Lower leg skin (tissue), 4 donors: Measurements from ENCODE around the gene NT5E. TPM values are rescaled to one million over a fixed set of nuclear protein-coding genes. Genes with fewer than 3 reads are reported as not detected.

Source experiments
- DNase-seq, 2 donors: peaks; one replicate each; pipeline ENCODE4 v3.0.0-alpha.2; 2019; ENCODE audit warnings: low spot score in 2 of 2
- H3K4me3 ChIP-seq: fragments of 200-600 bp; sonication (generic); 2 replicates; pipeline ENCODE4 v1.5.1; 2017; ENCODE audit warnings: mild to moderate bottlenecking, low read depth; ENCODE audit not compliant: poor library complexity, severe bottlenecking
- POLR2A ChIP-seq, 2 donors: fragments of 450-650 bp; IDR thresholded peaks; one replicate each; pipeline ENCODE4 v1.6.1; 2016 to 2017; ENCODE audit warnings: antibody characterized with exemption in 2 of 2, mild to moderate bottlenecking in 1 of 2, moderate library complexity in 1 of 2
- WGBS, 2 donors: methylation state at CpG; one replicate each; pipeline ENCODE4 v1.1.5; 2018; 5-methylcytosine and 5-hydroxymethylcytosine counted together
- intact Hi-C: fragments of 100-400 bp; cut with DNase I; formaldehyde crosslinking; loops from one replicate; pipeline ENCODE4 v1.15.0; 2023; ENCODE audit warnings: low total_unique reads
- total RNA-seq, 4 donors: library from RNA; depleted of rRNA; stranded (reverse); fragments of >200 nt; gene quantifications; one replicate each; pipeline ENCODE4 v1.1.0, GENCODE V29; 2016
- TF ChIP-seq, protein P1 (sequence below), 3 donors: fragments of 450-650 bp; IDR thresholded peaks; one replicate each; pipeline ENCODE4 v1.5.1; 2016; ENCODE audit warnings: antibody characterized with exemption in 3 of 3, mild to moderate bottlenecking in 3 of 3, moderate library complexity in 2 of 3

The NT5E gene
- total RNA-seq, 4 donors from 2014 or later: 6.3 to 12.8 (median 9.2) TPM

DNA sequence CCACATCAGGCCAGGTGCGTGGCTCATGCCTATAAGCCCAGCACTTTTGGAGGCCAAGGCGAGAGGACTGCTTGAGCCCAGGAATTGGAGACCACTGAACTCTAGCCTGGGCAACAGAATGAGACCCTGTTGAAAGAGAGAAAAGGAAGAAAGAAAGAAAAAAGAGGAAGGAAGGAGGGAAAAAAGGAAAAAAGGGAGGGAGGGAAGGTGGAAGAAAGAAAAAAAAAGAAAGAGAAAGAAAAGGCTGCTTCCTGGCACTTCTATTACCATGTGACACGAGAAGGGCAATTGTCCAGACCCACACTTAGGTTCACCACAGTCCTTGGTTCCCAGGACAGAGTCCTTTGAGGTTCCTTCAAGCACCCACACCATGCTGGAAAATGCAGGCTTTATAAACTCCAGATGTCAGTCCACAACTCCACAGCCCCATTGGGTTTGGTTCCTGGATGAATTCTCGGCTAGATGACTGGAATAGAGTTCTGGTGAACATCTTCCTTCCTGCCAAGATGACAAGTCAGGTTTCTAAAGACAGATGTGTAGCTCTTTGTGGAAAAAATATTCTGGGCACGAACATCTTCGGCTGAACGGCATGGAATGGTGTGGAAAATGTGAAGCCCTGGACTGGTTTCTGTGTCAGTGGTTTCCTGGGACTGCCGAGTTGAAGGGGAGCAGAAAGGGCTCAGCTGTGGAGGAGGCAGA lies 32.5 kb downstream of the NT5E start:
- TF ChIP-seq, protein P1, sequence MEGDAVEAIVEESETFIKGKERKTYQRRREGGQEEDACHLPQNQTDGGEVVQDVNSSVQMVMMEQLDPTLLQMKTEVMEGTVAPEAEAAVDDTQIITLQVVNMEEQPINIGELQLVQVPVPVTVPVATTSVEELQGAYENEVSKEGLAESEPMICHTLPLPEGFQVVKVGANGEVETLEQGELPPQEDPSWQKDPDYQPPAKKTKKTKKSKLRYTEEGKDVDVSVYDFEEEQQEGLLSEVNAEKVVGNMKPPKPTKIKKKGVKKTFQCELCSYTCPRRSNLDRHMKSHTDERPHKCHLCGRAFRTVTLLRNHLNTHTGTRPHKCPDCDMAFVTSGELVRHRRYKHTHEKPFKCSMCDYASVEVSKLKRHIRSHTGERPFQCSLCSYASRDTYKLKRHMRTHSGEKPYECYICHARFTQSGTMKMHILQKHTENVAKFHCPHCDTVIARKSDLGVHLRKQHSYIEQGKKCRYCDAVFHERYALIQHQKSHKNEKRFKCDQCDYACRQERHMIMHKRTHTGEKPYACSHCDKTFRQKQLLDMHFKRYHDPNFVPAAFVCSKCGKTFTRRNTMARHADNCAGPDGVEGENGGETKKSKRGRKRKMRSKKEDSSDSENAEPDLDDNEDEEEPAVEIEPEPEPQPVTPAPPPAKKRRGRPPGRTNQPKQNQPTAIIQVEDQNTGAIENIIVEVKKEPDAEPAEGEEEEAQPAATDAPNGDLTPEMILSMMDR (IDR thresholded peaks at IDR 0.05): no peak
- no peak for TF ChIP-seq POLR2A (IDR thresholded peaks at IDR 0.05)
- intact Hi-C loops: loop anchor here (5.0 kb wide), 1 partner anchor 125 kb away; no protein-coding TSS in a partner anchor
- H3K4me3 ChIP-seq: no peak overlapping the region
- WGBS, 2 donors: 68 to 69% methylated on average over 8 of the region's 8 CpGs
- DNase-seq: no peak

DNA sequence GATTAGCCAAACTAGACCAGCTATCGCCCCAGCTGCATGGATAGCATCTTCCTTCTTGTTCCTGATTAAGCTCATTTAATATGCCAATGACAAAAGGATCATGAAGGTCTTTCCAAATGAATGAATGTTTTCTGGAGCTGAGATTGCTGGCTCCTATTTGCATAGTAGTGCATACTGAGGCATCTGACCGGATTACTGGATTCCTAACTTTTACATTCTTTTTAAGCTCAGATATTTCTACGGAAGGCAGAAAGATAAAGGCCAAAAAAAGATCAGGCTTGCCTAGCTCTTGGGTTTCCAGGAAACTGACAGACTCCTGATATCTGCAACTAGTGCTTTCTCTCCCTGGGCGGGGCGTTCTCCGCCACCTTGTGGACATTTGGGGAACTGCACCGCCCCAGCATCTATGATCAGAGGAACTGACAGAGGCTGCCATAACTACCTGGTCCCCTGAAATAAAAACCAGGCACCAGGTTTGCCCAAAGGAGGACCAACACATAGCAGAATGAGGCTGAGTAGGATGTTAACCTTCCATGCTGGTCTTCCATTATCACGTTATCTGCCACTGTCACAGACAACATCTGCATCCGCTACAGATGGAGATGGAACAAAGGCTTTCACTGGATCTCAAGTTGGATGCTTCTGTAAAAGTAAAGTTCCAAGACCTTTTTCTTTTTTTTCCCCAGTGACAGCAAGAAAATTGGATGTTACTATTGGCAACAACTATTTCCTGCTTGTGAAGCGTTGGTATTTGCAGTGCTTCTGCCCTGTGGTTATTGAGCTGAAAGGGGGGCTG lies 33.2 kb downstream of the NT5E start:
- TF ChIP-seq, protein P1 (IDR thresholded peaks at IDR 0.05): peak in 1 of 3 donors; percentile 96
- no peak for TF ChIP-seq POLR2A (IDR thresholded peaks at IDR 0.05)
- intact Hi-C loops: loop anchor here (5.0 kb wide), 1 partner anchor 126 kb away; no protein-coding TSS in a partner anchor
- DNase-seq: peak; percentile 78 to 97
- H3K4me3 ChIP-seq: no peak overlapping the region
- WGBS, 2 donors: 21 to 26% methylated on average over 10 of the region's 10 CpGs

DNA sequence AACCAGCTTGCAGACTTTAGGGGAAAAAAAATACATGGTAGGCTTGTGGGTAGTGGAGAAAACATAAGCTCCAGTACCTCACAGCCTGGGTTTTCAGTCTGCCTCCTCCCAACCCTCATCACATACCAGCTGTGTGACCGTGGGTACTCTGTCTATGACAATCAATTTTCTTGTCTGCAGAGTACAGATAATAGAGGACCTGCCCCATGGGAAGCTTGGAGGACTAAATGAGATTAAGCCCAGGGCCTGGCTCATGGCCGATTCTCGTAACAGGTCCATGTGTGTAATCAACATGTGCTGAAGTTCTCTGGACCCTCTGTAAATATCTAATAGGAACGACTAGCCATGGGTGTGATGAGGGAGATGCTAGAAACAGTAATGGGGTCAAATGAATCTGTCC lies 34.0 kb downstream of the NT5E start:
- DNase-seq: no peak
- no peak for TF ChIP-seq POLR2A (IDR thresholded peaks at IDR 0.05)
- TF ChIP-seq, protein P1 (IDR thresholded peaks at IDR 0.05): no peak
- intact Hi-C loops: loop anchor here (5.0 kb wide), 1 partner anchor 127 kb away; no protein-coding TSS in a partner anchor
- H3K4me3 ChIP-seq: no peak overlapping the region
- whole genome bisulfite sequencing, 2 donors: 65 to 74% methylated on average over 4 of the region's 4 CpGs

DNA sequence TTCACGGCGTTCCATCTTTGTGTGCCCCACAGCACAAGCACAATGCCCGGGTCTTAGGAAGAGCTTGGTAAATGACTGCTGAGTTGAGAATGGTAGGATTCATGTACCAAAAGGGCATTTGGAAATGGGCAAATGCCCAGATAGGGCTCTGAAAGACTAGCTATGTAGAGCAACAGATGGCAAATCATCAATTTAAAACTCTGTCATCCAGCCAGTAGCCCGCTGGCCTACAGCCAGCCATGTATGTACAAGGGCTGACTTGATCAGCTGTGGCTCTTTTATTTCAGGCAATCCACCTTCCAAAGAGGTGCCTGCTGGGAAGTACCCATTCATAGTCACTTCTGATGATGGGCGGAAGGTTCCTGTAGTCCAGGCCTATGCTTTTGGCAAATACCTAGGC lies 35.1 kb downstream of the NT5E start:
- intact Hi-C loops: loop anchor here (5.0 kb wide), 1 partner anchor 128 kb away; no protein-coding TSS in a partner anchor
- no peak for DNase-seq
- 87 to 88% methylated on average over 5 of the region's 5 CpGs for WGBS, 2 donors
- TF ChIP-seq POLR2A (IDR thresholded peaks at IDR 0.05): no peak
- TF ChIP-seq, protein P1 (IDR thresholded peaks at IDR 0.05): no peak
- H3K4me3 ChIP-seq: no peak overlapping the region

DNA sequence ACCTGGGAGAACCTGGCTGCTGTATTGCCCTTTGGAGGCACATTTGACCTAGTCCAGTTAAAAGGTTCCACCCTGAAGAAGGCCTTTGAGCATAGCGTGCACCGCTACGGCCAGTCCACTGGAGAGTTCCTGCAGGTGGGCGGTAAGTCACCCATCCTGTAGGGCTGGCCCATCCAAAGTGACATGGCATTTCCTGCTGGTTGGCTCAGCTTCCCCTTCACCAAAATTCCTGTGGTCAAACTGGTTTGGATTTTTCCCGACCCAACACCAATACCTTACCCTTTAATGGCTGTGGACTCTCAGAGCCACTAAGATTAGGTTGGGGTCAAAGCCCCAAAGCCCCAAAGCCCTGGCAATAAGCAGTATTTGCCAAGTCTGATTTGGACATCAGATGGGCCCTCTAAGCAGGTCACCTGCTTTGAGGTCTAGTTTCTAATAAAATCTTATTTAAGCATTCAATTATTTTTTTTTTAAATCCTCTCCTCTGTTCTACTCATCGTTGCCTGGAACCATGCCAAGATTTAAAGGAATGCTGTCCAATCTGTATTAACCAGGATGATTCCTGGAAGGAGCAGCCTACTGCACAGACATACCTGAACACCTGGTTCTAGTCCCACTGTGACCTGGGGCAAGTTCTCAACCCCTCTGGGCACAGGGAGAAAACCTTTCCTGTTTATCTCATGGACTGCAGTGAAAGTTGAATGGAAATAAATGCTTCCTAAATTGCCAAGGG lies 40.8 kb downstream of the NT5E start:
- no peak for TF ChIP-seq POLR2A (IDR thresholded peaks at IDR 0.05)
- TF ChIP-seq, protein P1 (IDR thresholded peaks at IDR 0.05): no peak
- 70 to 82% methylated on average over 6 of the region's 6 CpGs for WGBS, 2 donors

More for the DNA sequence above, 40.8 kb downstream of the NT5E start:
- H3K4me3 ChIP-seq: no peak overlapping the region
- DNase-seq: no peak
- intact Hi-C loops: no loop called here
